ENCODE data around the gene GALNT16.

- no peak for TF ChIP-seq CTCF (IDR thresholded peaks at IDR 0.05; ENCODE audit: borderline replicate concordance, extremely low read depth, low read length, poor library complexity, severe bottlenecking)
- no peak for TF ChIP-seq EZH2 (IDR thresholded peaks at IDR 0.05; ENCODE audit: borderline replicate concordance, low read depth, low read length, severe bottlenecking)
Observed at GRCh38 chr14:69405762-69406161, 145.8 kb downstream of the GALNT16 start.
